A549 treated with CpdA at 1 μM for 4 hours (cell line): ENCODE data around the gene AADAT. TPM values are rescaled to one million over a fixed set of nuclear protein-coding genes. Genes with fewer than 3 reads are reported as not detected.

Source experiments
- total RNA-seq: library from RNA; stranded (reverse); fragments of 200-300 nt; extraction: Qiagen RNA extraction; gene quantifications from 5 replicates; pipeline ENCODE4 v1.2.3, GENCODE V29; 2022; ENCODE audit warnings: low read depth

The AADAT gene
- total RNA-seq = 7.6 to 10.0 TPM (median 8.7 TPM) in 5 replicates

DNA sequence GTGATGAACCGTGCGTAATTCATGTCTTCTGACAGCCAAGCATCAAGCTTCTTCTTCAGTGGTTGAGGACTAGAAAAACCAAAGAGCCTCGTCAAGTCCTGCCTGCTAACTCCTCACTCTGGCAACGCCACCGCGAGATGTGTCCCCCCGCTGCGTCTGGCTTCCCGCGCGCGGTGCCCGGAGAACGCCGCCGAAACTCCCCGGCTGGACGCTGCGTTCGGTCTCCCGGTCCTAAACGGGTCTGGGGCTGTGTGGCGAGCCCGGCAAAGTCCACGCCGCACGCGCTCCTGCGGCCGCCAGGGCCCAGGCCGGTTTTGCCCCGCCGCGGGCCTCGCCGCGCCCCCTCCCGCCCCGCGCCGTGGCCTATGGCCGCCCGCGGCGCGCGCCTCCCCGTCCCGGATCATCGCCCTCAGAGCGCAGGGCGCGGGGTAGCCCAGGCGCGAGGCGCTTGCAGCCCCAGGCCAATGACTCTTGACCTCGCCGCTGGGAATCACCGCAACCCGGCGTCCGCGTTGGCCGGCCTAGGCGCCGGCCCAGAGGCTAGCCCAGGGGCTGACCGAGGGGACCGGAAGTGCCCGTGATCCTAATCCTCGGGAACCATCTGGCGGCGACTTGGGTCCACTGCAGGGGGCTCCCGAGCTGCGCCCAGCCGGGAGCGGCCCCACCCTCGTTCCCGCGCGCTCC, at the start of gene AADAT:
Gene AADAT (minus strand): TSS at position 289 of the 684 bp plus-strand sequence. CDS start 266 bp downstream, at position 23.

DNA sequence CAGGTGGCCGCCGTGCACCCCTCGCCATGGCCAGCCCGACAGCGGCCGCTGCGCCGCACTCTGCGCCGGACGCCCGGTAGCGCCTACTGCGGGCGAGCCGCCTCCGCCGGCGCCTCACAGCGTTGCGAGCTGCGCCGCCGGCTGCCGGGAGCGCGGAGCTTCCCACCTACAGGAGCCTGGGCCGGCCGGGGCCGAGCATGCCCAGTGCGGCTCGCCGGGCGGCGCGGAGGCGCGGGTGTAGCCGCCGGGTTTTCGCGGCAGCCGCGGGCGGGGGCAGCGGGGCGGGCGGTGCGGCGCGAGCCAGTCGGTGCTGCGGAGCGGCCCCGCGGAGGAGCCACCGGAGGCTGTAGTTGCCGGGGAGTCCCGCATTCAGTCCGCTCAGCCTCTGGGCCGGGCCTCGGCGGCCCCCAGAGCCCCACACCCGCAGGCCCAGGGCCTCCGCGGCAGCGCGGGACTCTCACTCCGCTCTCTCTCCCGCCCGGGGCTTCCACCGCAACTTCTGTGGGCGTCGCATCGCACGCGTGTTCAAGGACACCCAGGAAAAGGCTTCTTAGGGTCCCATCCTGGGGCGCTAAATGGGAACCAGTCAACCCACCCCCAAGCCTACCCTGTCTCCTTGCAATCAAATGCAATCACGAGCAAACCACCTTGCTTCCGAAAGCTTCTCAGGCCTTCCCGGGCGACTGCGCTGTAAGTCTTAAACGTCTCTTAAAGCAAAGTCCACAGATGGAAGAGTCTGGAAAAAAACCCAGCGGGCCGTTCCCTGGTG, 63.3 kb downstream of the AADAT start, which contains the start of gene MFAP3L:
Gene MFAP3L (minus strand): TSS at position 143 of the 769 bp plus-strand sequence. CDS start 20,518 bp downstream, outside the sequence.

Other genes with a start within 250 kb of the AADAT start
- gene MFAP3L, start 63.6 kb downstream of the AADAT start, total RNA-seq = 3.4 to 6.2 TPM (median 4.6 TPM) in 5 replicates